K562 (cell line): ENCODE data around the gene CLDN14. TPM values are rescaled to one million over a fixed set of nuclear protein-coding genes. Genes with fewer than 3 reads are reported as not detected.

Experiments
- BDP1 ChIP-seq: IDR thresholded peaks from 3 replicates; pipeline ENCODE4 v1.6.1; 2011; ENCODE audit not compliant: insufficient read length, insufficient read depth
- CBX1 ChIP-seq: sonication (generic); IDR thresholded peaks from 2 replicates; pipeline ENCODE4 v1.6.1; 2016; ENCODE audit warnings: antibody characterized with exemption, low read depth, mild to moderate bottlenecking
- CBX8 ChIP-seq: fragments of 200-600 bp; sonication (generic); IDR thresholded peaks from 2 replicates; pipeline ENCODE4 v1.6.1; 2012; ENCODE audit warnings: borderline replicate concordance, mixed run types, low read depth, mild to moderate bottlenecking, moderate library complexity, mixed read lengths, low read length, control low read depth, inconsistent platforms; ENCODE audit not compliant: poor library complexity, severe bottlenecking; ENCODE audit errors: extremely low read depth
- CC2D1A ChIP-seq: fragments of 450-650 bp; IDR thresholded peaks from 2 replicates; pipeline ENCODE4 v1.6.1; 2017; ENCODE audit warnings: mild to moderate bottlenecking
- CREM ChIP-seq: IDR thresholded peaks from 2 replicates; pipeline ENCODE4 v1.6.1; 2014; ENCODE audit warnings: antibody characterized with exemption, low read depth
- ERF ChIP-seq: fragments of 450-650 bp; formaldehyde crosslinking; IDR thresholded peaks from 2 replicates; pipeline ENCODE4 v1.4.0; 2020; ENCODE audit warnings: mild to moderate bottlenecking, mixed read lengths
- KLF16 ChIP-seq: IDR thresholded peaks from 2 replicates; pipeline ENCODE4 v1.6.1; 2016; ENCODE audit warnings: antibody characterized with exemption
- MAFK ChIP-seq: IDR thresholded peaks from 2 replicates; pipeline ENCODE4 v1.6.1; 2011; ENCODE audit warnings: low read length, improper control_type of control experiment
- MAZ ChIP-seq, 2 experiments: fragments of 450-650 bp in 1 of 2; sonication (generic) in 1 of 2; formaldehyde crosslinking; IDR thresholded peaks in 1 of 2; conservative IDR thresholded peaks in 1 of 2; 2 replicates each; pipeline versions ENCODE4 v1.4.0 to v1.5.0; 2020; ENCODE audit warnings: mild to moderate bottlenecking in 1 of 2, missing genetic modification reagents in 1 of 2
- NRF1 ChIP-seq, 2 experiments: fragments of 450-650 bp; IDR thresholded peaks in 1 of 2; conservative IDR thresholded peaks in 1 of 2; 2 replicates each; pipeline ENCODE4 v1.6.1; 2014; ENCODE audit warnings: mild to moderate bottlenecking in 2 of 2
- POLR2AphosphoS2 ChIP-seq: IDR thresholded peaks from 2 replicates; pipeline ENCODE4 v1.6.1; 2012; ENCODE audit warnings: low read length, improper control_type of control experiment
- RB1 ChIP-seq: fragments of 450-650 bp; IDR thresholded peaks from 2 replicates; pipeline ENCODE4 v1.6.1; 2017; ENCODE audit warnings: low read depth, mild to moderate bottlenecking
- RBM34 ChIP-seq: fragments of 200-400 bp; formaldehyde crosslinking; IDR thresholded peaks from 2 replicates; pipeline ENCODE4 v1.6.1; 2018; ENCODE audit warnings: low read length, borderline replicate concordance; ENCODE audit not compliant: insufficient read depth
- SMC3 ChIP-seq: conservative IDR thresholded peaks from 2 replicates; pipeline ENCODE4 v1.6.1; 2011; ENCODE audit warnings: low read depth, low read length, improper control_type of control experiment; ENCODE audit not compliant: insufficient read depth
- SRSF9 ChIP-seq: fragments of 200-400 bp; formaldehyde crosslinking; IDR thresholded peaks from 2 replicates; pipeline ENCODE4 v1.6.1; 2017; ENCODE audit warnings: low read depth, low read length, borderline replicate concordance
- STAG1 ChIP-seq: sonication (generic); formaldehyde crosslinking; IDR thresholded peaks from 2 replicates; pipeline ENCODE4 v1.5.0; 2020; ENCODE audit warnings: missing genetic modification reagents, borderline replicate concordance
- TAF1 ChIP-seq: IDR thresholded peaks from 2 replicates; pipeline ENCODE4 v1.6.1; 2011; ENCODE audit warnings: mild to moderate bottlenecking, low read length, moderate library complexity; ENCODE audit not compliant: insufficient read depth, control insufficient read depth, severe bottlenecking; ENCODE audit errors: extremely low read depth
- YY1 ChIP-seq, 3 experiments: IDR thresholded peaks; 2 replicates each; pipeline ENCODE4 v1.6.1; 2011; ENCODE audit warnings: low read length in 2 of 3, mild to moderate bottlenecking in 2 of 3, moderate library complexity in 2 of 3, borderline replicate concordance in 1 of 3, control low read depth in 1 of 3, low read depth in 1 of 3; ENCODE audit not compliant: insufficient read depth in 3 of 3, insufficient replicate concordance in 2 of 3, control insufficient read depth in 1 of 3, insufficient read length in 1 of 3; ENCODE audit errors: extremely low read depth in 1 of 3
- ZNF134 ChIP-seq: fragments of 250-450 bp; sonication (Bioruptor Pico); conservative IDR thresholded peaks from 2 replicates; pipeline ENCODE4 v1.4.0; 2020
- ZNF57 ChIP-seq: fragments of 450-650 bp; formaldehyde crosslinking; IDR thresholded peaks from 2 replicates; pipeline ENCODE4 v1.4.0; 2020; ENCODE audit warnings: mild to moderate bottlenecking, moderate library complexity
- ZNF75A ChIP-seq: fragments of 450-650 bp; formaldehyde crosslinking; IDR thresholded peaks from 2 replicates; pipeline ENCODE4 v1.4.0; 2020; ENCODE audit warnings: mild to moderate bottlenecking
- polyA plus RNA-seq, 8 experiments: library from polyadenylated mRNA; depleted of rRNA in 4 of 8; stranded (reverse) in 5 of 8; unstranded in 3 of 8; fragments of >200 nt; fragmentation: Nextera tagmentation in 2 of 8; fragmentation: Illumina TruSeq in 1 of 8; extraction: Ambion mirVana in 2 of 8; extraction: Trizol in 1 of 8; gene quantifications; 2 replicates each; pipeline versions ENCODE4 v1.2.1 to v1.2.3, GENCODE V29; 2011 to 2014; ENCODE audit warnings: inconsistent platforms in 1 of 8, missing spikeins in 1 of 8
- total RNA-seq, 7 experiments: library from RNA; depleted of rRNA in 6 of 7; stranded (reverse); fragments of >200 nt in 6 of 7; fragmentation: Illumina TruSeq in 2 of 7; extraction: Trizol in 2 of 7; gene quantifications; 2 replicates each; pipeline versions ENCODE4 v1.2.1 to v1.2.3, GENCODE V29; 2011 to 2021; ENCODE audit warnings: low replicate concordance in 1 of 7
- TF ChIP-seq, protein P1 (sequence below): fragments of 450-650 bp; IDR thresholded peaks from 2 replicates; pipeline ENCODE4 v1.6.1; 2016; ENCODE audit warnings: borderline replicate concordance
- TF ChIP-seq, protein P2 (sequence below): sonication (generic); formaldehyde crosslinking; IDR thresholded peaks from 2 replicates; pipeline ENCODE4 v1.8.0; 2023; ENCODE audit warnings: mild to moderate bottlenecking, missing genetic modification reagents

Gene CLDN14
- total and polyA plus RNA-seq, 9 of the 15 experiments (the other 6 are each of a cell fraction or from before 2014, with no cell fraction given): not detected

DNA sequence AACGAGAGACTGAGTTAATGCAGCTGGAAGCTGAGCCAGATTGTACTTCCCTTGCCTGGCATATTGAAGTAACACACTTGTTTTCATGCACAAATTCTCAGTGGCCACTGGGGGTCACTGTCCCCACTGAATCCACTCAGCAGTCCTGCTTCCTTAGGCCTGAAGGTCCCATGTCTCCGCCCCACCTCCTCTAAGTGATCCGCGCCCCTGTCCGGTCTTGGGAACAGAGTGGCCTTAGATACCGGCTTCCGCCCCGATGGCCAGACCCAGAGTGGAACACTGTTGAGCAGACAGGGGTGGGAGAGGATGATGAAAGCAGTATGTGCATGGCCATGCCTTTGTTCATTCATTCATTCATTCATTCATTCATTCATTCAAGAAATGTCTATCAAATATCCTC is 59.9 kb downstream of the CLDN14 start (continued):
- TF ChIP-seq MAZ (CRISPR knock-in tag; conservative IDR thresholded peaks at IDR 0.05 in 1 of 2, IDR thresholded peaks at IDR 0.05 in 1 of 2) (peak in 1 of 2 experiments; percentile 42; a peak in 1 of 4 replicates), KLF16 (peak; percentile 50; the same call in 1 of the 2 replicates), CBX1 (no peak), NRF1 (conservative IDR thresholded peaks at IDR 0.05 in 1 of 2, IDR thresholded peaks at IDR 0.05 in 1 of 2) (0 out of 4 replicates have a peak, but pooled peaks of 1 of the 2 experiments have one; percentile 13), CBX8 (no peak), ZNF134 (CRISPR knock-in tag) (no peak), POLR2AphosphoS2 (peak; percentile 40; the same call in 1 of the 2 replicates), STAG1 (CRISPR knock-in tag) (peak; percentile 60; the same call in 1 of the 2 replicates), YY1 (IDR thresholded peaks at IDR 0.05; ENCODE audit: borderline replicate concordance in 1 of 3, control insufficient read depth in 1 of 3, extremely low read depth in 1 of 3, insufficient read depth in 3 of 3, insufficient read length in 1 of 3, insufficient replicate concordance in 2 of 3, low read depth in 1 of 3, low read length in 2 of 3) (peak in 1 of 3 experiments; percentile 8), BDP1 (no peak), RBM34 (no peak), MAFK (peak; percentile 28; the same call in 1 of the 2 replicates), ZNF75A (CRISPR knock-in tag) (no peak), CC2D1A (peak; percentile 43; the same call in 1 of the 2 replicates), SMC3 (peak; percentile 82), ERF (CRISPR knock-in tag) (no peak), SRSF9 (no peak), ZNF57 (CRISPR knock-in tag) (no peak), TAF1 (no peak), RB1 (peak; percentile 30; the same call in 1 of the 2 replicates), CREM (peak; percentile 42; the same call in 1 of the 2 replicates)
- TF ChIP-seq, protein P1, sequence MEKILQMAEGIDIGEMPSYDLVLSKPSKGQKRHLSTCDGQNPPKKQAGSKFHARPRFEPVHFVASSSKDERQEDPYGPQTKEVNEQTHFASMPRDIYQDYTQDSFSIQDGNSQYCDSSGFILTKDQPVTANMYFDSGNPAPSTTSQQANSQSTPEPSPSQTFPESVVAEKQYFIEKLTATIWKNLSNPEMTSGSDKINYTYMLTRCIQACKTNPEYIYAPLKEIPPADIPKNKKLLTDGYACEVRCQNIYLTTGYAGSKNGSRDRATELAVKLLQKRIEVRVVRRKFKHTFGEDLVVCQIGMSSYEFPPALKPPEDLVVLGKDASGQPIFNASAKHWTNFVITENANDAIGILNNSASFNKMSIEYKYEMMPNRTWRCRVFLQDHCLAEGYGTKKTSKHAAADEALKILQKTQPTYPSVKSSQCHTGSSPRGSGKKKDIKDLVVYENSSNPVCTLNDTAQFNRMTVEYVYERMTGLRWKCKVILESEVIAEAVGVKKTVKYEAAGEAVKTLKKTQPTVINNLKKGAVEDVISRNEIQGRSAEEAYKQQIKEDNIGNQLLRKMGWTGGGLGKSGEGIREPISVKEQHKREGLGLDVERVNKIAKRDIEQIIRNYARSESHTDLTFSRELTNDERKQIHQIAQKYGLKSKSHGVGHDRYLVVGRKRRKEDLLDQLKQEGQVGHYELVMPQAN: no peak
- TF ChIP-seq, protein P2, sequence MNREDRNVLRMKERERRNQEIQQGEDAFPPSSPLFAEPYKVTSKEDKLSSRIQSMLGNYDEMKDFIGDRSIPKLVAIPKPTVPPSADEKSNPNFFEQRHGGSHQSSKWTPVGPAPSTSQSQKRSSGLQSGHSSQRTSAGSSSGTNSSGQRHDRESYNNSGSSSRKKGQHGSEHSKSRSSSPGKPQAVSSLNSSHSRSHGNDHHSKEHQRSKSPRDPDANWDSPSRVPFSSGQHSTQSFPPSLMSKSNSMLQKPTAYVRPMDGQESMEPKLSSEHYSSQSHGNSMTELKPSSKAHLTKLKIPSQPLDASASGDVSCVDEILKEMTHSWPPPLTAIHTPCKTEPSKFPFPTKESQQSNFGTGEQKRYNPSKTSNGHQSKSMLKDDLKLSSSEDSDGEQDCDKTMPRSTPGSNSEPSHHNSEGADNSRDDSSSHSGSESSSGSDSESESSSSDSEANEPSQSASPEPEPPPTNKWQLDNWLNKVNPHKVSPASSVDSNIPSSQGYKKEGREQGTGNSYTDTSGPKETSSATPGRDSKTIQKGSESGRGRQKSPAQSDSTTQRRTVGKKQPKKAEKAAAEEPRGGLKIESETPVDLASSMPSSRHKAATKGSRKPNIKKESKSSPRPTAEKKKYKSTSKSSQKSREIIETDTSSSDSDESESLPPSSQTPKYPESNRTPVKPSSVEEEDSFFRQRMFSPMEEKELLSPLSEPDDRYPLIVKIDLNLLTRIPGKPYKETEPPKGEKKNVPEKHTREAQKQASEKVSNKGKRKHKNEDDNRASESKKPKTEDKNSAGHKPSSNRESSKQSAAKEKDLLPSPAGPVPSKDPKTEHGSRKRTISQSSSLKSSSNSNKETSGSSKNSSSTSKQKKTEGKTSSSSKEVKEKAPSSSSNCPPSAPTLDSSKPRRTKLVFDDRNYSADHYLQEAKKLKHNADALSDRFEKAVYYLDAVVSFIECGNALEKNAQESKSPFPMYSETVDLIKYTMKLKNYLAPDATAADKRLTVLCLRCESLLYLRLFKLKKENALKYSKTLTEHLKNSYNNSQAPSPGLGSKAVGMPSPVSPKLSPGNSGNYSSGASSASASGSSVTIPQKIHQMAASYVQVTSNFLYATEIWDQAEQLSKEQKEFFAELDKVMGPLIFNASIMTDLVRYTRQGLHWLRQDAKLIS (CRISPR knock-in tag): no peak
